Spinal cord (tissue), 10 donors: Measurements from ENCODE around the gene C1orf21. TPM values are rescaled to one million over a fixed set of nuclear protein-coding genes. Genes with fewer than 3 reads are reported as not detected.
A peak's percentile ranks its signal among the peaks of the same experiment; 100 is the strongest.

Source experiments
- DNase-seq, 6 donors: peaks; one replicate each; pipeline versions ENCODE4 v3.0.0 to v3.0.0-alpha.2; 2013 to 2015; ENCODE audit warnings: low spot score in 6 of 6, low read depth in 4 of 6
- H3K27ac ChIP-seq: one replicate; pipeline ENCODE4 v1.5.1; 2013; ENCODE audit warnings: low read depth, low read length, control low read depth
- H3K27me3 ChIP-seq: one replicate; pipeline ENCODE4 v1.6.1; 2013; ENCODE audit warnings: low read length; ENCODE audit not compliant: control insufficient read depth, insufficient read depth
- H3K36me3 ChIP-seq: one replicate; pipeline ENCODE4 v1.6.1; 2013; ENCODE audit warnings: low read length; ENCODE audit not compliant: control insufficient read depth, insufficient read depth
- H3K4me1 ChIP-seq: one replicate; pipeline ENCODE4 v1.6.1; 2013; ENCODE audit warnings: low read length; ENCODE audit not compliant: control insufficient read depth, insufficient read depth
- H3K4me3 ChIP-seq: one replicate; pipeline ENCODE4 v1.5.1; 2013; ENCODE audit warnings: low read depth, low read length, control low read depth
- H3K9me3 ChIP-seq: one replicate; pipeline ENCODE4 v1.6.1; 2013; ENCODE audit warnings: low read length; ENCODE audit not compliant: control insufficient read depth, insufficient read depth
- WGBS: methylation state at CpG from one replicate; pipeline ENCODE4 v1.1.5; 2013; ENCODE audit warnings: missing lambda C conversion rate; ENCODE audit not compliant: insufficient coverage; 5-methylcytosine and 5-hydroxymethylcytosine counted together
- polyA plus RNA-seq, 2 donors: library from polyadenylated mRNA; unstranded; fragments of 120-200 nt; gene quantifications; one replicate each; pipeline ENCODE4 v1.2.1, GENCODE V29; 2013; ENCODE audit not compliant: insufficient read length in 2 of 2
- total RNA-seq, 2 donors: library from RNA; depleted of rRNA in 1 of 2; stranded (reverse); fragments of 120-200 nt in 1 of 2; fragments of >200 nt in 1 of 2; gene quantifications; one replicate each; pipeline versions ENCODE4 v1.2.3 to v1.2.4, GENCODE V29; 2013 to 2014
- donor health status: healthy.

The C1orf21 gene
- total and polyA plus RNA-seq, 4 donors = 17.6 to 55.5 (median 31.9) TPM

DNA sequence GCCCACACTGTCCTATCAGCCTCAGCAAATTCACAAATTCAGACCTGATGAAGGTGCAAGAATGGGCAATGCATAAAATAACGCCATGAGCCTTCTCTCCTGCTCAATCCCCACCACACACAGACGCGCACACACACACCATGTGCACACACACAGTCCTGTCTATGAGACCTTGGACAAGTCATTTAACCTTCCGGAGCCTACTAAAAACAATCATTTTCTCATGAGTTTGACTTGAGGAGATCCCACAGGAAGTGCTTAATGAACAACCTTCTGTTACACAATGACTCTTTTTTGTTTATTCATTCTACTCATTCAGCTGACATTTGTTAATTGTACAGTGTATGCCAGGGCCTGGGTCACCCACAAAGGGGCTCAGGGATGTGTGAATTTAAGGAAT is 242.4 kb downstream of the C1orf21 start:
- Histone ChIP-seq H3K27ac (no peak overlapping the region), H3K36me3 (no peaks in the 10 kb centered on the region), H3K27me3 (no peaks in the 10 kb centered on the region), H3K4me3 (no peak overlapping the region), H3K4me1 (peaks cover 10% of the 10 kb centered on the region), H3K9me3 (no peaks in the 10 kb centered on the region)
- WGBS = 96% methylated on average over 4 of the region's 4 CpGs
- no peak for DNase-seq

DNA sequence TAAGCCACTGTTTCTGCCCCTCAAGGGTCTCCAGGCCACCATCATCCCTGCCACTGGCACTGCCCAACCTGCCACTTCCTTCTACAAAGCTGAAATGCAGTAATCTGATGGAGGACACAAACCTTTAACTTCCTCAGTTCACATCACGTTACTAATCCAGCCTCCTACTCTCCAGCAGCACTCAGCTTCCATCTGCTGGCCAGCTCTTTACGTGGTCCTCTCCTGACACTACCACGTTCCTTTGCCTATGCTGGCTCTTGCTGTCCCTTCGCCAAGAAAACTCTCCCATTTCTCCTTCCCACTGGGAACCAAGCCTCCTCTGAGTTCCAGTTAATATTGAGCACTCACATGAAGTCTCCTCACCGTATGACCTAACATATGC is 243.8 kb downstream of the C1orf21 start:
- Histone ChIP-seq H3K9me3 (no peaks in the 10 kb centered on the region), H3K4me3 (no peak overlapping the region), H3K36me3 (no peaks in the 10 kb centered on the region), H3K27ac (no peak overlapping the region), H3K4me1 (peaks cover 18% of the 10 kb centered on the region), H3K27me3 (no peaks in the 10 kb centered on the region)
- 85% methylated on average over 4 of the region's 5 CpGs for WGBS
- DNase-seq = no peak

DNA sequence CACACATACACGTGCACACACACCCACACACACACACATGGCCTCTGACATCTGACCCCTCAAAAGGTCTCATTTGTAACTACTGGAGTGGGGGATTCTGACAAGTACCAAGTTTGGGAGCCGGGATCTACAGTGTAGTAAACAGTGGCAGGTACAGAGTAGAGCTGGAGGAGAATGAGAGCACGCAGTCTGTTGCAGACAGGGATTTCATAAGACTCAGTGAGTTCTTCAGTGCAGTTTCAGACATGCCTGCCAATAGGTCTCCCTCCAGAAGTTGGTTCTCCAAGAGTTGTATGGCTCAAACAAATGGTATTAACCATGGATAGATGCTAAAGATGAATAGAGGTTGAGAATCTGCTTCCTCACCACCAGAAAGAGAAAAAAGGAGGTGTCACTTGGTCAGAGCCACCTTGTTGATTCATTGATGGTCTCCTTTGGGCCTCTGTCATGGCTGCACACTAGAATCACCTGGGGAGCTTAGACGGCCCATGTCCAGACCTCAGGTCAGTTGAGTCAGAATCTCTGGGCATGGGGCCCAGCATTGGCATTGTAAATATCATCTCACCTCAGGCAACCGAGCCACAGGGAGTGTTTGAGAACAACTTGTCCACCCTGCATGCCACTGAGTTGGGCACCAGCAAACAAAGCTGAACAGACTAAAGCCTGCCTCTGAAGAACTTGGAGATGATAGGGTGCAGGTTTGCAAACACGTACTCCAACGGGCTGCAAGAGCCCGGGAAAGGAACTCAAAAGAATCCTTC is 245.8 kb downstream of the C1orf21 start:
- no peak overlapping the region for H3K27ac ChIP-seq
- WGBS = 92% methylated on average over 7 of the region's 8 CpGs
- no peak for DNase-seq
- H3K27me3 ChIP-seq = no peaks in the 10 kb centered on the region
- no peak overlapping the region for H3K4me3 ChIP-seq
- no peaks in the 10 kb centered on the region for H3K36me3 ChIP-seq
- no peaks in the 10 kb centered on the region for H3K9me3 ChIP-seq
- peaks cover 23% of the 10 kb centered on the region for H3K4me1 ChIP-seq

DNA sequence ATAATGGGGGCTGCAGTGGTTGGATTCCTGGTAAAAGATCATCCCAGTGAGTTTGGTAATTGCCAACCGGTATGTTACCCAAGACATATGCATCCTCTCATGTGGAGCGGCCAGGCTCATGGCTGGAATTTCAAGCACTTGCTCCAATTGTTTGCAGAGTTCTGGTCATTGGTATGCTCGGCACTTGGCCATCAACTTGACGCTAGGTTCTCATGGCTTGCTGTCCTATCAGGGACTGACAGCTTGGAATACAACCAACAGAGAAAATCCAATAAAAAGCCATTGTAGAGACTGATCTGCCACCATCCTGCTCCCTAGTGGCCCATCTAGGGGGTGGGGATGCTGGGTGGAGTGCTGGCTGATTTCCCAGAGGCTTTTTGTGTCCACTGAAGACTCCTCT is 247.0 kb downstream of the C1orf21 start:
- peaks cover 1% of the 10 kb centered on the region for H3K9me3 ChIP-seq
- H3K27ac ChIP-seq = no peak overlapping the region
- H3K4me1 ChIP-seq = peaks cover 23% of the 10 kb centered on the region
- no peak overlapping the region for H3K4me3 ChIP-seq
- 33% methylated on average over 4 of the region's 4 CpGs for WGBS
- no peaks in the 10 kb centered on the region for H3K36me3 ChIP-seq
- no peaks in the 10 kb centered on the region for H3K27me3 ChIP-seq
- DNase-seq = peak in 1 of 6 donors; percentile 24

DNA sequence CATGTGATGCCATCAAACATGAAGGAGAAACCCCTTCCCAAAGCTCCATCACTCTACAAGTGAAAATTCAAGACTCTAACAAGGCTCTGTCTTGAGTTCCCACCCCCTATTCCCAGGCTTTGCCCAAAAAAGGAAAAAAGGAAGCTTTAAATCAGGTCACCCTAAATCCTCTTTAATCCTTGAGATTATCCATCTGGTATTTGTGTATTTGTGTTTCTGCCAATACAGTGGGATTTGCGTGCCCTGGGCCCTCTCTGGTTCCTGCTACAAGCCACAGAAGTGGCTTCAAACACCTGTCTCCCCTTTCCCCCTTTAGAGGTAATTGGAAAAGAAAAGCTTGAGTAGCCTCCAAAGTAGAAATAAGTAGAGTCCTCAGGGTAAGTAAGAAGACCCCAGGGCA is 247.5 kb downstream of the C1orf21 start:
- H3K4me1 ChIP-seq = peaks cover 23% of the 10 kb centered on the region
- peaks cover 1% of the 10 kb centered on the region for H3K9me3 ChIP-seq
- no peak for DNase-seq
- WGBS = no CpG with 5 or more reads among the region's 1 CpG
- no peak overlapping the region for H3K27ac ChIP-seq
- H3K36me3 ChIP-seq = no peaks in the 10 kb centered on the region
- H3K27me3 ChIP-seq = no peaks in the 10 kb centered on the region
- no peak overlapping the region for H3K4me3 ChIP-seq

DNA sequence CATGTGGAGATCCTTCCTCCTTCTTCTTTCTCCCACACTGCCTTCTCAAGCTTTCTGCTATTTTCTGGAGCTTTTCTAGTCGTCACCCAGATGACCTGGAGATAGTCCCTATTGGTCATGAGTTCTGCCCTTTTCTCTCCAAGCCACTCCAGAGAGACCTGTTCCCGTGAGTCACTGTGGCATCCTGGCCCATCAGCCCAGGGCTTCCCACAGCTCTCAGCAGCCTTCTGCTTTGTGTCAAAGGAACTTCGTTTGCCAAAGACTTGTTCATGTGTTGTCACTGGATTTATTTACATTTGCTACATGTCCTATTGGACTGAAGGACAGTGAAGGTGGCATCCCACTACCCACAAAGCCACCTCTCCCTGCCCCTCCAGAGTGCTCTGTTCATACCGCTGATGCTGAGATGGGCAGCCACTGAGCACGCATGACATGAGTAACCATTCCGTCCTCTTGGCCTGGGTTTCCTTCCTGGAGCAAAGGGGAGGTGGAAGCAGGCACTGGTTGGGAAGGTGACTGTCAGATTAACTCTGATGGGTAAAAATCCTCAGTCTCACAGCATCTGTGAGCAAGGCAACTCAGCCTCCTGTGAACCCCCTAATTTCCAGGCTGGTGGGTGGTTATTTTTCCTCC is 248.6 kb downstream of the C1orf21 start:
- Histone ChIP-seq H3K9me3 (peaks cover 1% of the 10 kb centered on the region), H3K27ac (peak overlapping the region; percentile 73)
- WGBS = 89% methylated on average over 3 of the region's 6 CpGs

DNA sequence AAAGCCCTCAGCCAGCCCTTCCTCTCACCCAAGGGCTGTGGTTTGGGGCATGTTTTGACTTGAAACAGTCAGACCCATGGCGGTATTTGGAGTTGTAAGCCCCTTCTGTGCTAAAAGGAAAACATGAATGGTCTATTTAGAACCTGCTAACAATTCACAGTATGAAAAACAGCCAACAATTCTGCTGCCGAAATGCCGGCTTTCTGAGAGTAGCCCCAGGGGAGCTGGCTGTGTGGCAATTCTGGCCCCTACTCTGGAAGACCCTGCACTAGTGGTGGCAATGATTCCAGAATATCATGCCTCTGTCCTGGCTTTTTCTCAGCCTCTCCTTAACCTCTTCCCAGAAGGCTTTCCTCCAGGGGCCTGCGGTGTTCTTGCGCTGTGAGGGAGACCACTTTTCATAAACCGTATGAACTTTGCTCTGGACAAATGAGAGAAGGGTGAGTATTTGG is 249.2 kb downstream of the C1orf21 start:
- H3K27me3 ChIP-seq = no peaks in the 10 kb centered on the region
- peaks cover 1% of the 10 kb centered on the region for H3K9me3 ChIP-seq
- DNase-seq = peak in 2 of 6 donors; percentile 34 to 59
- peaks cover 19% of the 10 kb centered on the region for H3K4me1 ChIP-seq
- H3K36me3 ChIP-seq = no peaks in the 10 kb centered on the region
- no peak overlapping the region for H3K4me3 ChIP-seq
- peak overlapping the region; percentile 73 for H3K27ac ChIP-seq
- 37% methylated on average over 2 of the region's 6 CpGs for WGBS

More for the DNA sequence above, 248.6 kb downstream of the C1orf21 start:
- Histone ChIP-seq H3K4me1 (peaks cover 19% of the 10 kb centered on the region), H3K36me3 (no peaks in the 10 kb centered on the region), H3K4me3 (no peak overlapping the region), H3K27me3 (no peaks in the 10 kb centered on the region)
- DNase-seq = no peak

DNA sequence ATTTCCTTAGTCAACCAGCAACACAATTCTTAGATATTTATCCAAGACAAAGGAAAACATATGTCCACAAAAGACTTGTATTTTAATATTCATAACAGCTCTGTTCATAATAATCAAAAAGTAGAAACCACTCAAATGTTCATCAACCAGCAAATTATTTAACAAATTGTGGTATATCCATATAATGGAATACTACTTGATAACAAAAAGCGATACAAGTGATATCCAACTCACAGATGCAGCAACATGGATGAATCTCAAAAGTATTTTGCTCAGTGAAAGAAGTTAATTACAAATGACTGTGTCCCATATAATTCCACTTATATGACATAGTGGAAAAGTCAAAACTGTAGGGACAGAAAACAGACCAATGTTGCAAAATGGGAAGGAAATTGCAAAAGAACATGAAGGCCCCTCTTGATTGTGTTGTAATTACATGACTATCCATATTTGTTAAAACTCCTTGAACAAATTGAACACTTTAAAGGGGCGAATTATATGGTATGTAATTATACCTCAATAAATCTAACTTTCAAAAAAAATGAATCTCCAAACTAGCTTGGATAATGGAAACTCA is 250.9 kb downstream of the C1orf21 start:
- Histone ChIP-seq H3K9me3 (peaks cover 1% of the 10 kb centered on the region), H3K27ac (no peak overlapping the region), H3K27me3 (no peaks in the 10 kb centered on the region), H3K4me1 (peaks cover 19% of the 10 kb centered on the region), H3K4me3 (no peak overlapping the region), H3K36me3 (no peaks in the 10 kb centered on the region)
- DNase-seq = no peak
- WGBS = no CpG with 5 or more reads among the region's 2 CpGs

DNA sequence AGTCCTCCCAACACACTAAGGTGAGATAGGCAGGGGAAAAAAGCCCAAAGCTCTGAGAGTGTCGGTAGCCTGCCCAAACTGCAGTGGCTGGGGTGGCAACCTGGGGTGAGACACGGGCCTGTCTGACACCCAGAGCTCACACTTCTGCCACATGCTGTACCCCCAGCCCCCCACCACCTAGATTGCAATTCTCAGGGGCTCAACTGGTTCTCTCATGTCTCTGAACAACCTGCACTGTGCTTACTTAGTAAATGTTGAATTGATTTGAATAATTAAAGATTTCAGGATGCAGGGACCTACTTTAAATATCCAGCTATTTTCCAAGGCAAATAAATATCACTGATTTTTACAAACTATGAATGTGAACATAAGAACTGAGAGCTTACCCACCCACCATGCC is 252.4 kb downstream of the C1orf21 start:
- WGBS = no CpG with 5 or more reads among the region's 2 CpGs
- H3K9me3 ChIP-seq = peaks cover 1% of the 10 kb centered on the region
- H3K27me3 ChIP-seq = no peaks in the 10 kb centered on the region
- H3K36me3 ChIP-seq = no peaks in the 10 kb centered on the region
- no peak overlapping the region for H3K27ac ChIP-seq
- no peak overlapping the region for H3K4me3 ChIP-seq
- H3K4me1 ChIP-seq = peaks cover 13% of the 10 kb centered on the region
- no peak for DNase-seq
